Esophagus squamous epithelium (tissue), 4 donors: Measurements from ENCODE around the gene TANGO2.

Experiments
- CTCF ChIP-seq, 6 experiments: fragments of 450-650 bp in 4 of 6; fragments of 200-600 bp in 2 of 6; sonication (generic) in 2 of 6; IDR thresholded peaks; one replicate each; pipeline ENCODE4 v1.5.1; 2016 to 2019; ENCODE audit warnings: antibody characterized with exemption in 6 of 6, mild to moderate bottlenecking in 4 of 6, moderate library complexity in 4 of 6
- POLR2A ChIP-seq, 4 donors: fragments of 450-650 bp; IDR thresholded peaks; one replicate each; pipeline ENCODE4 v1.6.1; 2017; ENCODE audit warnings: antibody characterized with exemption in 4 of 4, mild to moderate bottlenecking in 4 of 4, moderate library complexity in 3 of 4

GRCh38 chr22:20110359-20110985, 89.6 kb downstream of the TANGO2 start:
- TF ChIP-seq CTCF (IDR thresholded peaks at IDR 0.05) (no peak), POLR2A (IDR thresholded peaks at IDR 0.05) (no peak)
